Fibroblast of lung (primary cell): ENCODE measurements around the gene VTI1A. TPM values are rescaled to one million over a fixed set of nuclear protein-coding genes. Genes with fewer than 3 reads are reported as not detected.

Source experiments
- DNase-seq, 2 donors: peaks; one replicate each; pipeline versions ENCODE4 v3.0.0 to v3.0.0-alpha.2; 2010; ENCODE audit warnings: low read depth in 2 of 2
- H2AFZ ChIP-seq: 2 replicates; pipeline ENCODE4 v1.5.1; 2012; ENCODE audit warnings: low read length, control low read depth, inconsistent platforms
- H3K27ac ChIP-seq: 2 replicates; pipeline ENCODE4 v1.5.1; 2011; ENCODE audit warnings: low read length, control low read depth; ENCODE audit not compliant: insufficient read depth
- H3K27me3 ChIP-seq: 2 replicates; pipeline ENCODE4 v1.5.1; 2011; ENCODE audit warnings: mild to moderate bottlenecking, low read length; ENCODE audit not compliant: control insufficient read depth, insufficient read depth
- H3K36me3 ChIP-seq: 2 replicates; pipeline ENCODE4 v1.5.1; 2011; ENCODE audit warnings: low read length; ENCODE audit not compliant: control insufficient read depth, insufficient read depth
- H3K4me1 ChIP-seq: 2 replicates; pipeline ENCODE4 v1.5.1; 2011; ENCODE audit warnings: low read length; ENCODE audit not compliant: control insufficient read depth, insufficient read depth; ENCODE audit errors: extremely low read depth
- H3K4me2 ChIP-seq: 2 replicates; pipeline ENCODE4 v1.5.1; 2011; ENCODE audit warnings: low read length, control low read depth; ENCODE audit not compliant: insufficient read depth; ENCODE audit errors: extremely low read depth
- H3K4me3 ChIP-seq, 4 experiments: fragments of 200-600 bp in 1 of 4; sonication (generic) in 1 of 4; replicated peaks in 1 of 4; 2 replicates each; pipeline ENCODE4 v1.5.1; 2011 to 2016; ENCODE audit warnings: low read length in 4 of 4, low read depth in 3 of 4, mild to moderate bottlenecking in 3 of 4, control low read depth in 2 of 4, inconsistent platforms in 1 of 4, mixed read lengths in 1 of 4; ENCODE audit not compliant: insufficient read depth in 1 of 4; ENCODE audit errors: control extremely low read depth in 1 of 4
- H3K79me2 ChIP-seq: 2 replicates; pipeline ENCODE4 v1.5.1; 2012; ENCODE audit warnings: mild to moderate bottlenecking, low read length, inconsistent platforms; ENCODE audit not compliant: control insufficient read depth, insufficient read depth
- H3K9ac ChIP-seq: 2 replicates; pipeline ENCODE4 v1.5.1; 2011; ENCODE audit warnings: mild to moderate bottlenecking, low read length, control low read depth; ENCODE audit not compliant: insufficient read depth
- H3K9me3 ChIP-seq: 2 replicates; pipeline ENCODE4 v1.5.1; 2012; ENCODE audit warnings: low read depth, low read length; ENCODE audit not compliant: control insufficient read depth, insufficient read depth
- H4K20me1 ChIP-seq: 2 replicates; pipeline ENCODE4 v1.5.1; 2011; ENCODE audit warnings: low read length; ENCODE audit not compliant: control insufficient read depth, insufficient read depth; ENCODE audit errors: extremely low read depth
- EZH2 ChIP-seq: IDR thresholded peaks from 2 replicates; pipeline ENCODE4 v1.5.1; 2012; ENCODE audit warnings: low read length, control low read depth, mild to moderate bottlenecking; ENCODE audit errors: missing control alignments
- polyA plus RNA-seq, 2 donors: library from polyadenylated mRNA; depleted of rRNA in 1 of 2; stranded (reverse) in 1 of 2; unstranded in 1 of 2; fragments of >200 nt; gene quantifications; 2 replicates each; pipeline ENCODE4 v1.2.1, GENCODE V29; 2011 to 2012; ENCODE audit warnings: missing spikeins in 1 of 2
- total RNA-seq: library from RNA; depleted of rRNA; stranded (reverse); fragments of >200 nt; gene quantifications from 2 replicates; pipeline ENCODE4 v1.2.1, GENCODE V29; 2014
- TF ChIP-seq, protein P1 (sequence below), 2 donors: IDR thresholded peaks in 1 of 2; conservative IDR thresholded peaks in 1 of 2; 1 replicate in 1 of 2; 2 replicates in 1 of 2; pipeline ENCODE4 v1.5.1; 2011 to 2012; ENCODE audit warnings: low read length in 2 of 2, control low read depth in 1 of 2, inconsistent platforms in 1 of 2, low read depth in 1 of 2, mild to moderate bottlenecking in 1 of 2

The VTI1A gene
- total and polyA plus RNA-seq, 2 donors (not counting 1 experiment from before 2014, with no cell fraction given), result 19.1 to 30.9 TPM

DNA sequence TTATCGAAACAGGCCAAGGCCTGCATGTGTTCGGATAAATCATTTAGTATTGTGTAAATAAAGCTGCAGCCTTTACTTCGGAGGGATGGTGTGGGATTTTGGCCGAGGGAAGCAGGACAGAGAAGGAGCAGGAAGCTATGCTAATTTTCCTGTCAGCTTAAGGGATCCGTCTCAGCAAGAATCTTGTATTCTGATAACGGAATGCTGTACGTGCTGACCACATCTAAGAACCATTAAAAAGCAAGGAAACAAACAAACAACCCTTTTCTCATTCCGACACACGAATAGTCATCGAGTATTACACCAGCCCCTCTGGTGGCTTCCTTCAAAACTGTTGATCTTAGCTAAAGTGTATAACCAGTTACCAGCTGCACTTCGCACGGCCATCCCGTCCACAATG, 369.9 kb downstream of the VTI1A start:
- Histone ChIP-seq H3K79me2 (no peaks in the 10 kb centered on the region), H3K9me3 (no peaks in the 10 kb centered on the region), H3K4me2 (no peak overlapping the region), H3K4me3 (no peak overlapping the region), H4K20me1 (no peaks in the 10 kb centered on the region), H2AFZ (no peak overlapping the region), H3K27me3 (no peaks in the 10 kb centered on the region), H3K27ac (no peak overlapping the region), H3K9ac (no peak overlapping the region), H3K4me1 (peaks cover 17% of the 10 kb centered on the region), H3K36me3 (no peaks in the 10 kb centered on the region)
- no peak for TF ChIP-seq EZH2
- TF ChIP-seq, protein P1, sequence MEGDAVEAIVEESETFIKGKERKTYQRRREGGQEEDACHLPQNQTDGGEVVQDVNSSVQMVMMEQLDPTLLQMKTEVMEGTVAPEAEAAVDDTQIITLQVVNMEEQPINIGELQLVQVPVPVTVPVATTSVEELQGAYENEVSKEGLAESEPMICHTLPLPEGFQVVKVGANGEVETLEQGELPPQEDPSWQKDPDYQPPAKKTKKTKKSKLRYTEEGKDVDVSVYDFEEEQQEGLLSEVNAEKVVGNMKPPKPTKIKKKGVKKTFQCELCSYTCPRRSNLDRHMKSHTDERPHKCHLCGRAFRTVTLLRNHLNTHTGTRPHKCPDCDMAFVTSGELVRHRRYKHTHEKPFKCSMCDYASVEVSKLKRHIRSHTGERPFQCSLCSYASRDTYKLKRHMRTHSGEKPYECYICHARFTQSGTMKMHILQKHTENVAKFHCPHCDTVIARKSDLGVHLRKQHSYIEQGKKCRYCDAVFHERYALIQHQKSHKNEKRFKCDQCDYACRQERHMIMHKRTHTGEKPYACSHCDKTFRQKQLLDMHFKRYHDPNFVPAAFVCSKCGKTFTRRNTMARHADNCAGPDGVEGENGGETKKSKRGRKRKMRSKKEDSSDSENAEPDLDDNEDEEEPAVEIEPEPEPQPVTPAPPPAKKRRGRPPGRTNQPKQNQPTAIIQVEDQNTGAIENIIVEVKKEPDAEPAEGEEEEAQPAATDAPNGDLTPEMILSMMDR (conservative IDR thresholded peaks at IDR 0.05 in 1 of 2, IDR thresholded peaks at IDR 0.05 in 1 of 2; ENCODE audit: low read depth in 1 of 2, low read length in 2 of 2), result no peak
- DNase-seq, result no peak

DNA sequence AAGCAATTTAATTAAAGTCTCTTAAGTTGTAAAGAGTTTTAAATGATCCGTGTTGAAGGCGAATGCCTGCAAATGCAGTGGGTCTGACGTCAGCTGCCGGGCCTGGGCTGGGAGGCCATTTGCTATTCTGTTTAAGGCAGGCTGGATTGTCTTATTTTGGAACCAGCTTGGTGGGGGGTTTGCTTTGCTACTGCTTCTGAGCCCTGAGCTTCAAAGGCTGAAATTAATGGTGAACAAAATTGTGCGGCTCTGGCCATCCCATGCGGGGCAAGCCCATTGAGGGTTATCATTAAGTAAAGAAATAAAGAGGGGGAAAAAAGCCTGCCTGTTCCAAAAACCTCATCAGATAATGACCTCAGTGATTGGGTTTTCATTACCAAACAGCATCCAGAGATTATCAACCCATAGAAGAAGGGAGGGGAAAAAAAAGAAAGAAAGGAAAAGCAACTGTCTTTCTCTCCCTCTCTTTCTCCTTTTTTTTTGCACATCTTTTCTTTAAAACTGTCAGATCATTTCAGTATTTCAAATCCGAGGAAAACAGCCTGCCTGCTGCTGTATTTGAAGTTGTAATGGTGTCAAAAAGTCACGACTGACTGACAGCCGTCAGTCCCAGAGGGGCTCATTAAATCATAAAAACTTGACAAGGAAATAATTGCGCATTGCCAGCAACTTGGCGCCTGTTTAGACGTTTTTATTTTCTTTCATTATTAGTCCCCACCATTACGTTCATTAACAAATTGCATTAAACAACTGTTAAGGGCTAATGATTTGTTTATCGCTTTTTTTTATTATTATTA, 371.2 kb downstream of the VTI1A start:
- Histone ChIP-seq H3K4me2 (no peak overlapping the region), H4K20me1 (no peaks in the 10 kb centered on the region), H3K79me2 (no peaks in the 10 kb centered on the region), H3K27me3 (no peaks in the 10 kb centered on the region), H3K27ac (no peak overlapping the region), H3K4me3 (no peak overlapping the region), H3K4me1 (peaks cover 6% of the 10 kb centered on the region), H3K9ac (no peak overlapping the region), H3K36me3 (no peaks in the 10 kb centered on the region), H2AFZ (no peak overlapping the region), H3K9me3 (no peaks in the 10 kb centered on the region)
- TF ChIP-seq, protein P1 (conservative IDR thresholded peaks at IDR 0.05 in 1 of 2, IDR thresholded peaks at IDR 0.05 in 1 of 2; ENCODE audit: low read depth in 1 of 2, low read length in 2 of 2), result no peak
- no peak for TF ChIP-seq EZH2
- no peak for DNase-seq

DNA sequence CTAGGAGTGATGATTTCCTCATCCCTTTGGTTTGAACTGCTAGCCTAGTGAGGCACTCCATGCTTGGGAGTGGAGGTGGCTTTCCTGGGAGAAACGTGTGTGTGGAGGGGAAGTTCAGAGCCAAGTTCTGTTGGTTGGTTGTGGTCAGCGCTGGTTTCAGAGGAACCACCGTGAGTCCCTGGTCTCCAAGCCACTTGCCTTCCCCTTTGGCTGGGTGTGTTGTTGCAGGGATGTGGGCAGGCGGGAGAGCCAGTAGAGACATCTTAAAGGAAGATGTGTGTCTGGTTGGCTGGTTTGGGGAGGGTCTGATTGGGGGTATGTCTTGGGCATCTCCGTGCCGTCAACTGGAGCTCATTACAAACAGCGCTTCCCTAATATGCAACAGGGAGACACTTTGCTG, 372.2 kb downstream of the VTI1A start:
- Histone ChIP-seq H3K9ac (no peak overlapping the region), H4K20me1 (no peaks in the 10 kb centered on the region), H3K79me2 (no peaks in the 10 kb centered on the region), H2AFZ (no peak overlapping the region), H3K9me3 (no peaks in the 10 kb centered on the region), H3K27ac (no peak overlapping the region), H3K36me3 (no peaks in the 10 kb centered on the region), H3K4me1 (peaks cover 3% of the 10 kb centered on the region), H3K4me2 (no peak overlapping the region), H3K4me3 (no peak overlapping the region), H3K27me3 (no peaks in the 10 kb centered on the region)
- DNase-seq, result no peak
- TF ChIP-seq, protein P1 (conservative IDR thresholded peaks at IDR 0.05 in 1 of 2, IDR thresholded peaks at IDR 0.05 in 1 of 2; ENCODE audit: low read depth in 1 of 2, low read length in 2 of 2), result no peak
